NCI-H187 (cell line): ENCODE measurements around the gene C1orf53.
"Not testable (repeated sequence)": the region's sequence is repeated elsewhere in the genome, so short reads cannot be mapped to it uniquely, and the experiment has no call there.

Source experiments
- DNase-seq, 2 experiments: peaks; one replicate each; lab custom pipeline; 2025; lab: John Stamatoyannopoulos, UW

The C1orf53 gene

DNA sequence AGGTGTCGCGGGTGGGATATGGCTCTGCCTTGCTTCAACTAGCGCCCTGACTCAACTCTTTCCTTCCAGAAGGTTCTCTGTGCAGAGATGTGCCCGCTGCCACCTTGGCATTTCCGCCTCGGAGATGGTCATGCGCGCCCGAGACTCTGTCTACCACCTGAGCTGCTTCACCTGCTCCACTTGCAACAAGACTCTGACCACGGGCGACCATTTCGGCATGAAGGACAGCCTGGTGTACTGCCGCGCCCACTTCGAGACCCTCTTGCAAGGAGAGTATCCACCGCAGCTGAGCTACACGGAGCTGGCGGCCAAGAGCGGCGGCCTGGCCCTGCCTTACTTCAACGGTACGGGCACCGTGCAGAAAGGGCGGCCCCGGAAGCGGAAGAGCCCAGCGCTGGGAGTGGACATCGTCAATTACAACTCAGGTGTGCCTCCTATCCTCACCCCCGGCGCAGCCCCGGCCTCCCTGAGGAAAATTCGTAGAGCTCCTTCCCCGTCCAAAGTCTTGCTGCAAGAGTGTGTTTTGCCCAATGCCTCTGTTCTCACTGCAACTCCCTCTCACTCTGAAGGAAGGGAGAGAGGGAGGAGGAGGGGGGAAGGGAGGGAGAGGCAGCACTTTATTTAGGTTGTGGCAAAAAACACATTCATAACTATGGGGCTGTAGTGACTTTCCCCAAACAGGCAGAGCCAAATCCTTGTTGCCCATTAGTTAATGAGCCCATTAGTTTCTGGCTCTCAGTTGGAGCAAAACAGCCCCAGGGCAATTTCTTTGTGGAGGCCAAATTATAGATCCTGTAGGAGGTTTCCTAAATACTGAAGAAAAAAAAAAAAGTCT, 19.0 kb downstream of the C1orf53 start:
- DNase-seq: no peak

DNA sequence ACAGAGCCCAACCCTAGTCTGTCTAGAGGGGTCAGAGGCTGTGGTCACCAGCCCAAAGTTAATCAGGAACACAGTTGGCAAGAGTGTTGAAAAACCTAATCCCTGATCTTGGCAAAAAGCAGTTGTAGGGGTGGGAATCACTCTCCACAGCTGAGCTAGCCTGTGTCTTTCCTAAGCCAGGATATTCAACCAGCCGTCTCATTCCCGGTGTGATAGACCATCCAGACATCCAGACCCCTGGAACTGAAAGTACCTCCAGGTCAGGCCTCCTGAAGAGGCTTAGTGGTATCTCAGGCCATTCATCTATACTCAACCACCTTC, 19.6 kb downstream of the C1orf53 start:
- DNase-seq: no peak

DNA sequence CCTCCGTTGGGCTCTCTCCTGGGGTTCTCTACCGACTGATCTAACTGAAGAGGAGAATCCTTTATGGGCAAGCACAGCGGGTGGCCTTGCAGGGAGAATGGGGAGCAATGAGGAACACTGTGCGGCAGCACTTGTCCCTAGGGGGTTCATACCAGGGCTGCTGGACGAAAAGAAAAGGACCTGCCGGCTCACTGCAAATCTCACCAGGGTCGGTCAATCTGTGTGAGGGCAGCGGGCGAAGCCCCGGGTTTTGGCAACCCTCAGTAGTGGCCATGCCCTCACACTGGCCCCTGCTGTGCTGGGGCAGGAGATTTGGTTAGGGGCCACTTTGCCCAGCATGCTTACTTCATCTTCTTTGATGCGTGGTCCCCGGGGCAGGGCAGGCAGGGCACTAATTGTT, 20.6 kb downstream of the C1orf53 start:
- DNase-seq: no peak

DNA sequence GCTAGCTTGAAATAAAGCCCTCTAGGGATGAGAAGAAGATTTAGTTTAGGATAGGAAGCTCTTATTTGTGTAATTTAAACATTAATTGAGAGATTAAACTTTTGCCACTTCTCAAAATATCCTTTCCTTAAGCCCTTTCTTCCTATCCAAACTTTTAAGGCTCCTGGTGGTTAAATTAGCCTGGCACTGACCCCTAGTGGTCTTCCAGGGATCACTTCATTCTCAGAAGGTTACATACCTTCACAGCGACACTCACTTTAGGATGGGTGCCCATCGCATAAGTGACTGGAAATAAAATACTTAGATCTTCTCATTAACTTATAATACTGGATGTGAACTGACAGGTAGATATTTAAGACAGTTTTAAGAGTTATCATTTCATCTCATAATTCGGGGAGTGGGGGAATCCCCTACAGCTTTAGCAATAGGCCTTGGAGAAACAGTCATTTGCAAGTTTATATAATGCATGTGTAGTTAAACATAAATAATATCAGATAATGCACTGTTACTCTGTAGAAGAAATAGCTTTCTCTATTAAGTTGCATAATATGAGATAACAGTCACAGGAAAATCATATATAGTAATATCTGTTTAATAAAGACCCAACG, 22.2 kb downstream of the C1orf53 start:
- DNase-seq: no peak

DNA sequence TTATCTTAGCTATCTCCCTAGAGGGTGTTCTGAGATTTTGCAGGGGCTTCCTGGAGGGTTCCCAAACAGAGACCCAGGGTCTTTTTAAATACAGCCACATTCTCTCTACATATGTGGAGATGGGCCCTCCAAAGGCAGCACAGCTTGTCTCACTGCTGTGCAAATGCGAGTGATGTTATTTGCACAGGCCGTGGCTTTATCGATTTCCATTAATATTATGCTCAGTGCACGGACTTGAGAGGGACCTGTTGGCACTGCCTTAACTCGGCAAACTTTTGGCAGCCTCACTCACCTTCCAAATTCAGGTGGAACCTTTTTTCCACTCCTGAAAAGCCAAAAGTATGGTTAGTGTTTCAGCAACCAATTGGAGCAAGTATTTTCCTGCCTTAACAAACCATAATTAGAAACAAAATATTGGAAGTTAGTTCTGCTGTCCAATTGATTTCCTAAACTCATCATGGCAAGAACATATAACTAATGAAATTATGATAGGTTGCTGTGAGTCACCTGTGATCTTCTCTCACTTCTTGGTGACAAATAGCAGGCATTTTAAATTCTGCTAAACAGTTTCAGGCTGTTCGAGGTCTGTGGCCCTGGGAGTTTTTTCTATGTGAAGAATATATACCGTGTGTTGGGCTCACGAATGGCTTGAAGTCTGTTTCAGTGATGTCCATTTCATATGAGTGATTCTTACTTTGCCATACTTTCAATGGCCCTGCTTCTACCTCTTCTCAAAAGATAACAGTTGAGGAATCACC, 25.7 kb downstream of the C1orf53 start:
- no peak for DNase-seq

DNA sequence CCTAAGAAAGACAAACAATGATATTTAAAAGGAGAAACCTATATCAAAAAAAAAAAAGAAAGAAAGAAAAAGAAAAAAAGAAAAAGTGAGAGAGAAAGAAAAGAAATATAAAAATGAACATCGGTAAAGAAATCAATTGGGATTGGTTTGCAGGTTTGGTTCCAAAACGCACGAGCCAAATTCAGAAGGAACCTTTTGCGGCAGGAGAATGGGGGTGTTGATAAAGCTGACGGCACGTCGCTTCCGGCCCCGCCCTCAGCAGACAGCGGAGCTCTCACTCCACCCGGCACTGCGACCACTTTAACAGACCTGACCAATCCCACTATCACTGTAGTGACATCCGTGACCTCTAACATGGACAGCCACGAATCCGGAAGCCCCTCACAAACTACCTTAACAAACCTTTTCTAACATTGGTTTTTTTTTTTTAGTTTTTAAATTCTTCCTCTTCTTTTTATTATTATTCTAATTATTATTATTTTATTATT, 26.5 kb downstream of the C1orf53 start:
- DNase-seq: no peak

DNA sequence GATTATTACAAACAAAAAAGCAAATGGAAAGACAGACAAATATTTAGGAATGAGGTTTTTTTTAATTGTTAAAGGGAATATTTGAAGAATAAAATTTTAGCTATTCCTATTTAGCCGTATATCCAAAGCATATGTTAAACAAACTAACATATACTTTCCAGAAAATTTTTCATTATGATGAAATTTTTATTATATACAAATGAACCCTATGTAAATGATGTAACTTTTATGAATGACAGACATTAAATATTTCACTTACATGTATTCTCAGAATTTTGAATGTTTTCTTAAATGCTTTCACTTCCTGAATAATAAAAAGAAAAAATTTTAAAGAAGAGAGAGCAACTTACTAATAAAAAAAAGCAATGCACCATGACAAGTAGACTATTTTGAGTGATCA, 30.6 kb downstream of the C1orf53 start:
- DNase-seq: no peak

DNA sequence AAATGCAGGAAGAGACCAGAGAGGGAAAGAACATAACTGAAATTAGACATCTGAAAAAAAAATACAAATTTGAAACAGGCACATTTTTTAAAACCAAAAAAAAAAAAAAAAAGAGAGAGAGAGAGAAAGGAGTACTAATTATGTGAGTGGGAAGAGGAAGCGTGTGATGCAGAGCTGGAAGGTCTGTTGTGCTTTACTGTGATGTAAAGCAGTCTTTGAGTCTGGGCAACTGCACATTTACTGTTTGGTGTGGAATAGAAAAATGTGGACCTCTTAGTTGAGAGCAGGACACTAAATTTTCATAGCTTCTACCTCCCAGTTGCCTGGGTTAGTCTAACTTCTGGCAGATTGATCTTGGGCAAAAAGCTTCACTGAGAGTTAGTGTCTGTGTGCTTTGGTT, 31.2 kb downstream of the C1orf53 start:
- DNase-seq: no peak

DNA sequence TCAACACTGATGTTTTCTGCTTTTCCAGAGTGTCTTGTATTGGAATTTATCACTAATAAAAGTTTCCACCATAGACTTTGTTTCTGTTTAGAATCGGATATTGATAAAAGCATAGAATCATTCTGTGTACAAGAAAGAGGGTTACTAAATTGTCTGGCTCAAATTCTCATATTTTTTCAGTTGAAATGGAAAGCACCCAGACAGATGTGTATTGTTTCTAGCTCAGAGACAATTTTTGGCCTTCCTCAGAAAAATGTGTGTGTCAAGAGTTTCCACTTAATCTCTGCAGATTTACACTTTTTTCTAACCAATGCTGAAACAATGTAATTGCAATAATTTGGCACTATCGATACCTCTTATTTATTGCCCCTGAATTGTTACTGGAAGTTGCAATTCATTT, 35.0 kb downstream of the C1orf53 start:
- DNase-seq: no peak

DNA sequence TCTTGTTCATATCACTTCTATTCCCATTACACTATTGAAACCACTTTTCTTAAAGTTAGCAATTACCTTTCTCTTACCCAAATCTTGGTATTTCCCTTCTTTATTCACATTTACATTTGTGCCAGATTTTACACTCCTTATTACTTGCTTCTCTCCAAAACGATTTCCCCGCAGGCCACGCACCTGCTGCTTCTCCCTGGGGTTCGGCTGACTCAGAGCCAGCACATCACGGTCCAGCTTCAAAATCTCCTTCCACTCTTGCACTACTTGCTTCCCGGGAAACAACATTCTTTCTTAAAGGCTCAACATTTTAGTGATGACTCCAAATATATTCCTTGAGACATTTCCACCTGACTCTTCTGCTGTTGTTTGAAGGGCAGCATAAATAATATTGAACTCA, 35.5 kb downstream of the C1orf53 start:
- no peak for DNase-seq

DNA sequence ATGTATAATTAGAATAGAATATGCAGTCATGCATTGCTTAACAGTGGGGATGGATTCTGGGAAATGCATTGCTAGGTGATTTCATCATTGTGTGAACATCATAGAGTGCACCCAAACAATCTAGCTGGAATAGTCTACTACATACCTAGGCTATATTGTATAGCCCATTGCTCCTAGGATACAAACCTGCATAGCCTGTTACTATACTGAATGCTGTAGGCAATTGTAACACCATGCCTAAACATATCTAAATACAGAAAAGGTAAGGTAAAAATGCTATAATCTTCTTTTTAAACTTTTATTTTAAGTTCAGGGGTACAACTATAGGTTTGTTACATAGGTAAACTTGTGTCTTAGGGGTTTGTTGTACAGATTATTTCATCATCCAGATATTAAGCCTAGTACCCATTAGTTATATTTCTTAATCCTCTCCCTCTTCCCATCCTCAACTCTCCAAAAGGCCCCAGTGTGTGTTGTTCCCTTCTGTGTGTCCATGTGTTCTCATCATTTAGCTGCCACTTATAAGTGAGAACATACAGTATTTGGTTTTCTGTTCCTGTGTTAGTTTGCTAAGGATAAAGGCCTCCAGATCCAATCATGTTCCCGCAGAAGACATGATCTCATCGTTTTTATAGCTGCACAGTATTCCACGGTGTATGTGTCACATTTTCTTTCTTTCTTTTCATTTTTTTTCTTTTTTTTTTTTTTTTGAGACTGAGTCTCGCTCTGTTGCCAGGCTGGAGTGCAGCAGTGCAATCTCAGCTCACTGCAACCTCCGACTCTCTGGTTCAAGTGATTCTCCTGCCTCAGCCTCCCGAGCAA, 36.9 kb downstream of the C1orf53 start:
- DNase-seq: not testable (repeated sequence)

DNA sequence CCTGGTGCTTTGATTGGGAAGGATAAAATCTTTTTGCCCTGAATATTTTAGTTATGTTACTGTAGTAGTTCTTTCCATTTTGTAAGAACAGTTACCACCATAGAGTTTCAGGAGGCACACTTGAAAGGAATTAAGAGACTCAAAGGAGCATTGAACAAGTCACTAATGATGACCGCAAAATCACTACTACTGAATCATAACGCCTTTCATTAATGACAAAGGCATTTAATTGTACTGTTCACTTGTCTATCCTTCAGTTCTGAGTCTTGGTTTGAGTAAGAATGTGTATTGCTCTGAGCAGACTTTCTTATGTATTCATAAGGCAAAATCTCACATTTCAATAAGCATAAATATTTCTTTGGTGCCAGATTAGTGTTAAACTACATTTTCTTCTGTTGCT, 39.6 kb downstream of the C1orf53 start:
- no peak for DNase-seq

DNA sequence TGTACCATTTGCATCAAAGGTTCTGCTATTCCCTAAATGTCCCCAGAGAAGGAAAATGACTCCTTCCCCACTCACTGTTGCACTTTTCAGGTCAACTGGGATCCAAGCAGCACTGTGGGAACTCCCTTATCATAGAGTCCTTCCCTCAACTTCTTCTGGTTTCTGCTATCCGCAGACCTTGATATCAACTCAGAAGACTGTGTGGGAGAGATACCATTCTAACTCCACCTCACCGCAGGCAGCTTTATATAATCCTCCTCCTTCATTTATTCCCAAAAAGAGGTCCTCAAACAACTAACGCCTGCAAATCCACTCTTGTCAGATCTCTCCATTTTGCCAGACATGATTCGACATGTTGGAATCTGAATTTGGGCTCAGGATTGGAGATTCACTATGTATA, 42.1 kb downstream of the C1orf53 start:
- DNase-seq: no peak

DNA sequence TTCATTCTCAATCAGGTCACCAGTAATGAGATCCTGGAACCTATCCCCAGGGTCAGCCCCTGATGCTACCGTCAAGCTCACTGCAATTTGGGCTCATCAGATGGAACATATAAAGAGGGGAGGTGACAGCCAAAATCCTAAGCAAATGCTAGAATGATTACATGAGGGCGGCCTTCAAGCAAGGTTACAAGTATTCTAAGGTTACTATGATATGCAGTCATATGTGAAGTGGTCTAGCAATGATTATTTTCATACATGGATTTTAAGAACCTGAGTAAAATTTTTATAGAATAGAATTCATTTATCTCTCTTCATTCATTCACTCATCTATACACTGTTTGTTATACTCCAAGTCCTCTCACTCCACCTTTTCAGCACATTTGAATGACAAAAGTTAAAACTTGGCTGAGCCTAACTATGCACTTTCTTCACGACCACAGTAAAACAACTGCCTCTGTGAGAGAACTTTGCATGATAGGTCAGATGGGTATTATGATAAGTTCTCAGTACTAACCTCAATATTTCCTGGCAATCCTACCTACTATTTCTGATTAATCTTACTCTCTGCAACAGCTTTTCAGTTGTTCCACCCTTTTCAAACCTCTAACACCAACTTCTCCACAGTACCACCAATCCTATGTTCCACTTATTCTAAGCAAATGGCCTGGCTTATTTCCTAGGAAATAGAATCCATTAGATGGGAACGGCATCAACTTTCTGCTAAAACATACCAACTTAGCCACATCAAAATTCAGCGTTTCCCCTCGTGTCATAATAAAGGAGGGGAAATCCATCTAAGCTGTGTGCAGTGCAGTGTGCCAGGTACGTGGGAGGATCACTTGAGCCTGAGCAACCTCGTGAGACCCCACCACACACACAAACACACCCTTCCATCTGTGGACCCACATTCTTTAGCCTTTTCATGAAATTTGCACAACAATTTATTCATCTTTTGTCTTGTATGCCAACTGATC, 46.8 kb downstream of the C1orf53 start:
- DNase-seq: no peak

DNA sequence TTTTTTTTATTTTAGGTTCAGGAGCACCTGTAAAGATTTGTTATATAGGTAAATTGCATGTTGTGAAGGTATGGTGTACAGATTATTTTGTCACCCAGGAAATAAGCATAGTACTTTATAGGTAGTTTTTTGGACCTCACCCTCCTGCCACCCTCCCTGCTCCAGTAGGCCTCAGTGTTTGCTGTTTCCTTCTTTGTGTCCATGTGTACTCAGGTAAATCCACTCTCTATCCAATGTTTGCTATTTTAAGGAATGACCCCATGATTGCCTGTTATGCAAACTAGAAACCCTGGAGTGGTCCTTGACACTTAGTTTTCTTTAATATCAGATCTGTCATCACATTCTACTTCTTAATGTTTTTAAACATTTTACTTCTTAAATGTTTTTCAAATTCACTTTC, 48.7 kb downstream of the C1orf53 start:
- DNase-seq: no peak

DNA sequence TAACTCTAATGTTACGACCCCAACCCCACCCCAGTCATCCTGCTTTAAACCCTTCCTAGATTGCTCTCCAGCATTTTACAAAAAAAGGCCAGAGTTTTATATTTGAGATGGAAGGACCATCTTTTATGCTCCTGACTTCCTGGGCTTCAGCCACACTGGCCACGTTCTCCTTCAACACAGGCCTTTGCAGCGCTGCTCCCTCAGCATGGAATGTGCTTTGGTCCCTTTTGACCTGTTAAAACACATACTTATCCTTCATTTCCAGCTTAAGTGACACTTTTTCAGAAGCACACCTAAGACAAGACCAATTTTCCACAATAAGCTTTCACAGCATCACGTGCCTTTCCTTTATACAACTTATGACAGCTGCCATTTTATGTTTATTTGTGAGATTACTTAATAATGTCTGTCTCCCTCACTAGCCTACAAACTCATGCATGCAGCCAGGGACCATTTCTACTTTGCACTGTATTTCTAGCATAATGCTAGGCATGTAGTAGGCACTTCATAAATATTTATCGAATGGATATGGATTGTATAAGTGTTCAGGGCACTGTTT, 49.3 kb downstream of the C1orf53 start:
- no peak for DNase-seq

DNA sequence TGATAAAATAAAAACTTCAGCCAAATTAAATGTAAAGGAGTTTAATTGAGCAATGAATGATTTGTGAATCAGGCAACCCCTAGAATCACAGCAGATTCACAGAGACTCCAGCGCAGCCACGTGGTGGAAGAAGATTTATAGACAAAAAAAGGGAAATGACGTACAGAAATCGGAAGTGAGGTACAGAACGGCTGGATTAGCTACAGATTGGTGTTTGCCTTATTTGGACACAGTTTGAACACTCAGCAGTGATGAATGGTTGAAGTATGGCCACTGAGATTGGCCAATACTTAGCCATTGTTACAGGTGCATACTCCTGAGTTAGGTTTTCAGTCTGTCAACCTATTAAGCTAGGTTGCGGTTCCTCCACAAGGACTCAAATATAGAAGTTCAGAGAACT, 51.0 kb downstream of the C1orf53 start:
- DNase-seq: not testable (repeated sequence)

DNA sequence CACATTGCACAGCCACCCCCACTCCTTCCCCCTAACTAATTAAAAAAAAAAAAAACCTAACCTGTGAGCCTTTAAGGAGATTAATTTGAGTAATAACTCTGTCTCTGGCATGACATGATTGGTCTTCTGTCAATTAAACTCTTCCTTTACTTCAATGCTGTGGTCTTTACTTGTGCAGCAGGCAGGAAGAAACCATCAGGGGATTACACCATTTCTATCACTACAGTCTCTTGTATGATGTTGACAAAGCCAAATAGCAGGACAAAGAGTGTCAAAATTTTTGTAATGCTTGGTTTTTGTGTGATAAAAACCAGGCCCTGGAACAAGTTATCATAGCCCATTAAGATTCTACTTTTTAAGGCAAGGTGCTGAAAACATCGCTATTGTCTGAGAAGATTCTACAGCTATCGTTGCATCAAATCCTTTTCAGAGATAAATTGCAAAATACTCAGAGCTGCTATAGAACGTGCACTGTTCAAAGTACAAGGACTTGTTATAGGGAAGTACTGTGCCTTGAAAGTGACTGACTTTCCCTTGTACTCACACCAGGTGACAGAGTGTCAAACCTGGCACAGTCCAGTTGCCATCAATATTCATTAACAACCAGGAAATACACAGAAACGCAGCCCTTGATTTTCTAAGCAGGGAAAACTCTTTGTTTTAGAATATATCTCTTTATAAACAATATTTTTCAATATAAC, 52.4 kb downstream of the C1orf53 start:
- no peak for DNase-seq

DNA sequence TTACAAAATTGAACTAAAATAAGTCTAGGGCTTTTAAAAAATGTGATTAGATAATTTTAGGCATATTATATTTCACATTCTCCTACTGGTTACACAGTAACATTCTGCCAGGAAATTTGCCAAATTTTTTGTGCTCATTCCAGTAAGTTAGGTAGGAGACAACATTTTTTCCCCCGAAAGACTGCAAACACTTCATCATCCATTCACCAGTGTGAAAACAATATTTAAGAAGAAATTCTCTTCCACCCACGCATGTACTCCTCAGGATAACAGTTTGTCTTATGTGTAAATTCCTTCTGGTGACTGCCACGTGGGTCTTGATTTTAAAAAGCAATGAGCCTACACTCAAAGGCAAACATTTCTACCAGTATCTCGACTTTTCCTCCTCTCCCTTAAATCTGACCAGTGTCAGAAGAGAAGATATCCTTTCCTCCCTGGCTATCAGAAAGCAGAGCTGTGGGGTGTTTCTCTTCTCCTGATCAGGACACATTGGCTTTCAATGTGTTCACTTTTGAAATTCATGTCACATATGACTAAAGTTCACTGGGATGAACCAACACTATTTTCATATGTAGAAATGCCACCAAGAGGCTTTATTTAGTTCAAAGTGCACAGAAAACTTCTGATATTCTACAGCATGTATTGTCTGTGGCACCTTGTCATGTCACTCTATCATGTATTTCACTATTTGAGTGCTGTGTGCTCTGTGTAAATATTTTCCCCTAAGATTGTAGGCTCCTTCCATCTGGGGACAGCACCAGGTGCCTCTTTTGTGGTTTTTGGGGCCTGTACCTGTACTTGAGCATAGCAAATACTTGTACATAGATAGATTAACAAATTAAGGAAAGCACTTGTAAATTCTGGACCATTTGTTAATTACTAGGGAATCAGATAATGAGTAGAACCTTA, 53.3 kb downstream of the C1orf53 start:
- no peak for DNase-seq
